ENCODE results near the gene RNU4-1.
"Not testable (repeated sequence)": the region's sequence is repeated elsewhere in the genome, so short reads cannot be mapped to it uniquely, and the experiment has no call there.

The RNU4-1 gene

DNA sequence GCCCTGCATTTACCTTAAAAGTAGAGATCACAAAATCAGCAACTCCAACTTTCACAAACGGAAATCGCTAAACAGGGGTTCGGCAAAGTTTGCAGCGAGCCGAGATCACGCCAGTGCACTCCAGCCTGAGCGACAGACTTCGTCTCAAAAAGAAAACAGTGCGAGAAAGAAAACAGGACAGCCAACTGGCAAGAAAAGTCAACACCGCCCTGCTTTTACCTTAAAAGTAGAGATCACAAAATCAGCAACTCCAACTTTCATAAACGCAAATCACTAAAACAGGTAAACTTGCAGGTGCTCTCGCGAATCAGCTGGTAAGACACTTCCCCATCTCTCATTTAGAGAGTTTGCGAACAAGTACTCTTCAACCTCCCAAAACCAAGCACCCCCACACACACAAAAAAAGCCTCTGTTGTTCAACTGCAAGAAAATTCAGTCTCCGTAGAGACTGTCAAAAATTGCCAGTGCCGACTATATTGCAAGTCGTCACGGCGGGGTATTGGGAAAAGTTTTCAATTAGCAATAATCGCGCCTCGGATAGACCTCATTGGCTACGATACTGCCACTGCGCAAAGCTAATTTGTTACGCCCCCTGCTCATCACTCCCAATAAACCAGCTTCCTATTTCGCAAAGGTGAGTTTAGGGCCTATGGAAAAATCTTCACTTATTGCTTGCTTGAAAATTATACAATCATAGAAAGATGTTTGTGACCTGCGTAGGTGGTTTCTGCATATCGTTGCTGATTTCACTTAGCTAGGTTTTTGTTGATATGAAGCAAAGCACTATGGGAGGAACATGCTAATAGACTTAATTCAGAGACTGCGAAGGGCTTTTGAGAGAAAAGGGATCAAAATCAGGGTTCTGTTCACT lies at the start of gene RNU4-1:
Gene RNU4-1, minus strand, starts transcription at position 577 of the 871 bp plus-strand sequence.
- DNase-seq (ENCODE audit: low read depth) = peak; percentile 78

DNA sequence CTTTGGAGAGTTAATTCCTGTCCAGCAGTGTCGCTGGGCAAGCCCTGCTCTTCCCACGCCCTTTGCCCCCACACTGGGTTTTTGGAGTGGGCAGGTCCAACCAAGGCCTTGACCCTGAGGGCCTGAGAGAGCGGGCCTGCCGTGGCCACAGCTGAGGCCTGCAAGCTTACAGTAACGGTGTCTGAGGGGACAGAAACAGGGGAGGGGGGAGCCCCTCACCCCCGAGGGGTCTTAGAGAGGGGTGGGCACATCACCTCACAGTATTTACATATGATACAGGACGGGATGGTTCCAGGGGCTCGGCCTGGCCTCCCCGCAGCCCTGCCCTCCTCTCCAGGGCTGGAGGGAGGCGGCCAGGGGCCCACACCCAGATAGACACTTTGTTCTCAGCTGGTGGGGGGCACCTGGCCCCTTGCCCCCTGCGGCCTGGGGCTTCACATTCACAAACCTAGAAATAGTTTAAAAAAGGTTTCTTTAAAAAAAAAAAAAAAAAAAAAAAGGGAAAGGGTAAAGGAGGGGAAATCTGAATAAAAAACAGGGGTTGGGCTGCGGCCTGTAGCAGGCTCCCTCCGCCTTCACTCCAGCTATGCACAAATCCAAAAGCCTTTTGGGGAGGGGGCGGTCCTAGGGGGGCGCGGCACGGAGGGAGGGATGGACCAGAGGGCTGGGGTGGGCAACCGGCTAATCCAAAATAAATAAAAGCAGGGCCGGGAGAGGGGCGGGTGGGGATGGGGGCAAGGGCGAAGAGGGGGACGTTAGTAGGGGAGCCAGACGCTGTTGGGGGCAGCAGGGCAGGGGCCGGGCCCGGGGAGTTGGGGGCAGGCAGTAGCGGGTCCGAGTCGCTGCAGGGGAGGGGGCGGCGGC lies 49.4 kb upstream of the RNU4-1 start:
- no peak for DNase-seq (ENCODE audit: low read depth)

DNA sequence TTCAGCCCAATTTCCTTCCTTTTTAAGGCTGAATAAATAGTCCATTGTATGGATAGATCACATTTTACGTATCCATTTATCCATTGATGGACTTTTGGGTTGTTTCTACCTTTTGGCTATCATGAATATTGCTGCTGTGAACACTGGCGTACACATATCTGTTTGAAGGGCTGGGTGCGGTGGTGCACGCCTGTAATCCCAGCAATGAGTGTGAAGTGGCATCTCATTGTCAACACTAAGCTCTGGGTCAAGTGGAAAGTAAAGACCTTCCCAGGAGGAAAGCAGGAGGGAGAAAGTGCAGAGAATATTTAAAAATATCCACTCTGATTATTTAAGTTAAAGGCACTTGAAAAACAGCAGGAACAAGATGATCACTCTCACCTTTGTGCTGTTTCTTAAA lies 46.2 kb upstream of the RNU4-1 start:
- DNase-seq (ENCODE audit: low read depth) = no peak

DNA sequence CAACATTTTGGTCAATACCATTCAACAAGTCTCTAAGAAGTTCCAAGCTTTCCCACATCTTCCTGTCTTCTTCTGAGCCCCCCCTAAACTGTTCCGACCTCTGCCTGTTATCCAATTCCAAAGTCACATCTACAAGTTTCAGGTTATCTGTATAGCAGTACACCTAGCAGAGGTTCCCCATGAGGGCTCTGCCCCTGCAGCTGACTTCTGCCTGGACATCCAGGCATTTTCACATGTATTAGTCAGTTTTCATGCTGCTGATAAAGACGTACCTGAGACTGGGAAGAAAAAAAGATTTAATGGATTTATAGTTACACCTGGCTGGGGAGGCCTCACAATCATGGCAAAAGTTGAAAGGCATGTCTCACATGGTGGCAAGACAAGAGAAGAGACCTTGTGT lies 44.7 kb upstream of the RNU4-1 start:
- DNase-seq (ENCODE audit: low read depth) = no peak

DNA sequence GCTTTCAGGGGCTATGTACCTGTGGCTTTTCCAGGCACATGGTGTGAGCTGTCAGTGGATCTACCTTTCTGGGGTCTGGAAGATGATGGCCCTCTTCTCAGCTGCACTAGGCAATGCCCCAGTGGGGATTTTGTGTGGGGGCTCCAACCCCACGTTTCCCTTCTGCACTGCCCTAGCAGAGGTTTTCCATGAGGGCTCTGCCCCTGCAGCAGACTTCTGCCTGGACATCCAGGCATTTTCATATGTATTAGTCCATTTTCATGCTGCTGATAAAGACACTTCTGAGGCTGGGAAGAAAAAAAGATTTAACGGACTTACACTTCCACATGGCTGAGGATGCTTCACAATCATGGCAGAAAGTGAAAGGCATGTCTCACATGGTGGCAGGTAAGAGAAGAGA lies 43.4 kb upstream of the RNU4-1 start:
- not testable (repeated sequence) for DNase-seq (ENCODE audit: low read depth)

DNA sequence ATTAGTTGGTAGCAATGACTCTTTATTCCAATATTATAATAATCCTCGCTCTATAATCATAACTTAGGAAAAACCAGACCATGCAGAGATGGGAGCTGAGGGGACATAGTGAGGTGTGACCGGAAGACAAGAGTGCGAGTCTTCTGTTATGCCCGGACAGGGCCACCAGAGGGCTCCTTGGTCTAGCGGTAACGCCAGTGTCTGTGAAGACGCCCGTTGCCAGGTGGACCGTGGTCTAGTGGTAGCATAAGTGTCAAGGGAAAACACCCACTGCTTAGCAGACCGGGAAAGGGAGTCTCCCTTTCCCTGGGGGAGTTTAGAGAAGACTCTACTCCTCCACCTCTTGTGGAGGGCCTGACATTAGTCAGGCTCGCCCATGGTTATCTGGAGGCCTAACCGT lies 42.4 kb upstream of the RNU4-1 start:
- not testable (repeated sequence) for DNase-seq (ENCODE audit: low read depth)

DNA sequence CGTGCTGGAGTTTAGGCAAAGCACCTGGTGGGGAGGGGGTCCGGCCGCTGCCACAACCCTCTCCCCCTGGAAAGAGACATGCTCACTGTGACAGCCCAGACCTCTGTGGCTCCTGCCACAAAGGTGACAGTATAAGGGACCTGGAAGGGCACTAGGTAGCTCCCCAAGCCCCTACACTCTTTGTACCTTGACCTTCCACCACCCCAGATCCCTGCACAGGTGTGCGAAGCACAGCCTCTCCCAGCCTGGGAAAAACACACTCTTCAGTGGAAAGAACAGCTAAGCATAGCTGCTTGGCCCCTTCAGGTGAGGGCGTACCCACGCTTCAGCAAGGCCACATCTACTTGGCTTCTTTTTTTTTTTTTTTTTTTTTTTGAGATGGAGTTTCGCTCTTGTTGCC lies 39.5 kb upstream of the RNU4-1 start:
- no peak for DNase-seq (ENCODE audit: low read depth)

DNA sequence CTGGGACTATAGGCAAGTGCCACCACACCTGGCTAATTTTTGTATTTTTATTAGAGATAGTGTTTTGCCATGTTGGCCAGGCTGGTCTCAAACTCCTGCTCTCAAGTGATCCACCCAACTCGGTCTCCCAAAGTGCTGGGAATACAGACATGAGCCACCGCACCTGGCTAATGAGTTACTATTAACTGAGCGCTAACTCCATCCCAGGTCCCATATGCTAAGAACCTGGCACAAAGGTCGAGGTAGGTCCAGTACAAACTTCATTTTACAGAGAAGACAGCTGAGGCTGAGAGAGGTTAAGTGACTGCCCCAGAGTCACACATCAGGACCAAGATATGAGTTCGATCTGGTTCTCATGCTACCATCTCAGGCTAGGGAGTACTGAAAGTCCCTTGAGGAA lies 39.0 kb upstream of the RNU4-1 start:
- no peak for DNase-seq (ENCODE audit: low read depth)

DNA sequence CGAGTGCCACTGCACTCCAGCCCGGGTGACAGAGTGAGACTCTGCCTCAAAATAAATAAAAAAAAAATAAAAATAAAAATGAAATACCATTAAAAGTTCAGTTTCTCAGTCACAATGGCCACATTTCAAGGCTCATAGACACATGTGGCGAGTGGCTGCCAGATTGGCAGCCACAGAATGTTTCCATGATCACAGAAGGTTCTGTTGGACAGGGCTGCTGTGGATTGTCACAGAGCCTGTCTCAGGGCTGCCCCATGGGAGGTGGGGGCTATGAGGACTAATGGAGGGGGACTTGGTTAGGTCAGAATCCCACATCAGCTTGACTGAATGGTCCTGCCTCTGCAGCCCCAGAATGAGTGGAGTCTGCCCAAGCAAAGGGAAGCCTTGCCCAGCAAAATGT lies 38.4 kb upstream of the RNU4-1 start:
- DNase-seq (ENCODE audit: low read depth) = no peak

DNA sequence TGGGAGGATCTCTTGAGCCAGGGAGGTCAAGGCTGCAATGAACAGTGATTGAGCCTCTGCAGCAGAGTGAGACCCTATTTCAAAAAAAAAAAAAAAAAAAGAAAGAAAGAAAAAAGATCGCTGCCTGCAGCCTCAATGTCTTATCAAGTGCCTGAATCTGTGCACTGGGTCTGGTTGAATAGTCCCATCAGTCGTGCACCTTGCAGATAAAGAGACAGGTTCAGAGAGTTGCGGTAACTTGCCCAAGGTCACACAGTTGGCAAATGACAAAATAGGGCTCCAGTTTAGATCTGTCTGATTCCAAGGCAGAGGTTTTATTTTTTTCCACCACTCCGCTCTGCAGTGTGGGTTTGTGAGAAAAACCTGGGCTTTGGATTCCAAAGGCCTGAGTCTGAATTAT lies 35.2 kb upstream of the RNU4-1 start:
- no peak for DNase-seq (ENCODE audit: low read depth)

DNA sequence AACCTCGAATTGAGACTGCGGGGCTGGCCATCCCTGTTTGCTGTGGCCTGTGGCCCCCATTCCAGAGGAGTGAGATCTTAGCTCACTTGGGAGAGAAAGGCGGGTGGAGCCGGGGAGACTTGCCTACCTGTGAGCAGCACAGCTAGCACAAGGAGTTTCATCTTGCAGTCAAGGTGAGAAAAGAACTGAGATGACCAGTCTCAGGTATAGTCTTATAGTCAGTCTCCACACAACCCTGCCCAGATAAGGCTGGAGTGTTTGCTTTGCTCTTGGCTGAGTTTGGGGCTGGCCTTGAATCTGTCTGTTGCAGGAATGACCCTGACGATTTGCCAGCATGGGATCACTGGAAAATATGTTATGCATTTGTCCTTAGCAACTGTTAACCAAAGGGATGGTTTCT lies 34.6 kb upstream of the RNU4-1 start, which contains the start of gene PLA2G1B:
Gene PLA2G1B, minus strand, starts transcription at position 187 of the 400 bp plus-strand sequence. Its CDS starts 26 bp downstream, at position 161.
- DNase-seq (ENCODE audit: low read depth) = no peak

DNA sequence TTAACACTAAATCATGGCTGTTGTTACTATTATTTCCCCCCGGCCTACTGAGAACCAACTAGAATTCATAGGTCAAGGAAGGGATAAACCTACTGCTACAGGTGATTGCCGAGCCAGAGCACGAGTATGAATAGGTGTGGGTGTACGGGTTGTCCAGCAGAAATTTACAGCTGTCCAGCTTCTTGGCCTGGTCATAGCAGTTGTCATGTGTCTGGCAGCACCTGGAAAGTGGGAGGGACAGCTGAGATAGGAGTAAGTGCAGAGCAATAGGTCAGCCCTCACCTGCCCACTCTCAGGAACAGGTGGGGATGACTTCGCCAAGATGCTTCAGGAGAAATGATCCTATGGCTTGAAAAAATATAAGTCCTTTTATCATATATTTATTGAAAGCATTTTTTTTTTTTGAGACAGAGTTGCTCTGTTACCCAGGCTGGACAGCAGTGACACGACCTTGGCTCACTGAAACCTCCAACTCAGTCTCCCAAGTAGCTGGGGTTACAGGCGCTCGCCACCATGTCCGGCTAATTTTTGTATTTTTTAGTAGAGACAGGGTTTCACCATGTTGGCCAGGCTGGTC lies 31.9 kb upstream of the RNU4-1 start:
- DNase-seq (ENCODE audit: low read depth) = no peak

DNA sequence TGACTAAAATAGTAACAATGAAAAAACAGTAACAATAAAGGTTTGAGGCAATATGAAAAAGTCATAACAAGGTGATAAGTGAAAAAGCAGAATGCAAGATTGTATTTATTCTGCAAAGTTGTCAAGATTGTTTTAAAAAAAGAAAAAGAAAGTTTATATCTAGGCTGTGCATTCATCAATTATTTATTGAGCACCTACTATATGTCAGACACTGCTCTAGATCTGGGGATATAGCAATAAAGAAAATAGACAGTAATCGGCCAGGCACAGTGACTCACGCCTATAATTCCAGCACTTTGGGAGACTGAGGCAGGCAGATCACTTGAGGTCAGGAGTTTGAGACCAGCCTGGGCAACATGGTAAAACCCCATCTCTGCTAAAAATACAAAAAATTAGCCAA lies 30.7 kb upstream of the RNU4-1 start:
- DNase-seq (ENCODE audit: low read depth) = no peak

DNA sequence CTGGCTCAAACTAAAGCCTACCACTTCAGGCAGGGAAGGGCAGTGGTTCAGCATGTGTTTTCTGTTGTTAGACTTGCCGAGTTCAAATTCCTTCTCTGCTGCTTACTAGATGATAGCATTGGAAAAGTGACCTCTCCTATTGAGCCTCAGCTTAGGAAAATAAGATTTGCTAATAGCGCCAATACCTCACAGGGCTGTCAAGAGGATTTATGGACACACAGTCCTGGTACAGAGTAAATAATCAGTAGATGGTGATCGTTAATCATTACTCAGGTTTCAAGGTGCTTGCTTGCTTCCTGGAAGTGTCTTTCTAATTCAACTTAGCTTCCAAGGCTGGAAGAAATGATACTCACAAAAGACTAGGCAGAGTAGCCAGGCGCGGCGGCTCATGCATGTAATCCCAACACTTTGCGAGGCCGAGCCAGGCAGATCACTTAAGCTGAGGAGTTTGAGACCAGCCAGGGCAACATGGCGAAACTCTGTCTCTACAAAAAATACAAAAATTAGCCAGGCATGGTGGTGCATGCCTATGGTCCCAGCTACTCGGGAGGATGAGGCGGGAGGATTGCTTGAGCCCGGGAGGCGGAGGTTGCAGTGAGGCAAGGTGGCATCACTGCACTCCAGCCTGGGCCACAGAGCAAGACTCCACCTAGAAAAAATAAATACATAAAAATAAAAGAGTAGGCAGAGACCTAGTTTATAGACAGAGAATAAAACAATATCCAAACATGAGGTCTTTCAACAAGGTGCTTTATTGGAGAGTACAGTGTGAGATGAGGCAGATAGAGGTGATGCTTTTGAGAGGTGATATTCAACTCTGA lies 28.6 kb upstream of the RNU4-1 start:
- no peak for DNase-seq (ENCODE audit: low read depth)

DNA sequence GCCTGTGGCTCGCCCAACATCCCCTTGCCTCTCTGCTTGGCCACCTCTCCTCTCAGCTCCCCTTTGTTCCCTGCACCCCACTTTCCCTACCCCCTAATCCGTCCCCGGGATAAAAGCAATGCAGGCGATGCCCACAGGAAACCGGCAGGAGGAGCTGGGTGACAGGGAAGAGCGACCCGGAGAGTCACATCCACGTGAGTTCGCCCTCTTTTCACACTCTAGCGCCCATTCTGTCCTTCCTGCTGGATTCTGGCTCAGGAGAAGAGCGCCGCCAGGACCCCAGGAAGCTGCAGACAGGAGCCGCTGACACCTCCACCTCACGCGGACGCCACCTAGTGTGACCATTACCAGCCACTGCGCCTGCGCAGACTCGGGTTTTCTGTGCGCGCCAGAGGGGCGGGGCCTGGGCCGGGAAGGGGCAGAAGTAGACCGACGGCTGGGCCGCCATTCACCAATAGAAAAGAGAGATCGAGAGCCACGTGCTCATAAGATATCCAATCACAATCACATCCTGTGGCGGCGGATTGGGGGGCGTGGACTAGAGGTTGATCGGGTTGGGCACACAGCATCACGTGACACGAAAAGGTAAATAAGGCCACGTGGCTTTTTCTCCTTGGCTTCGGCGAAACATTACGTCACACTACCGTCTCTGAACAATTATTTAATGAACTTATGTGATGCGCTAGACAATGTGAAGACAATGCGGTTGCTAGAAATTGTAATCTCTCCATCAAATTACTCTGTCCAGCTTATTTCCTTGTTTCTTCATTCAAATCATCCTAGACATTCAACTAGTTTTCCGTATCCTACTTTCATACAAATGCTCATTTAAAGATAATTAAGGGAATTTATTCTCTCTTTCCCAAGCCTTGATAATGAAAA lies 24.4 kb upstream of the RNU4-1 start:
- DNase-seq (ENCODE audit: low read depth) = peak; percentile 94

DNA sequence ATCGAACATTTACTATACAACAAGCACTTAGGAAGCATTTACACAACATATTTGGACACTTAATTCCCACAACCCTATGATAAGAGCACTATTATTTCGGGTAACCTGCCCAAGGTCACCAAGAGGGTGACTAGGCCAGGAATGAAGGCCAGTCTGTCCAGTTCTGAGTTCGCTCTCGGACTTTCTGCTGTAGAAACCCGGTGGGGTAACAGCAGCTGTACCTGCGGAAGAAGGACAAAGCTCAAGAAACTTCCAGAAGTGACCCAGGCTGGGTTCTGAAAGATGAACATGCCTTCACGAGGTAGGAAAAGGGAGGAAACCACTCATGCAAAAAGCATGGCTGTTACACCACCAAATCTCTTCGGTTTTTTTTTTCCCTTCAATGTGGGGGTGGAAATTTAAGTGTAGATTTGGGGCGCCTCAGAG lies 23.8 kb upstream of the RNU4-1 start:
- no peak for DNase-seq (ENCODE audit: low read depth)

DNA sequence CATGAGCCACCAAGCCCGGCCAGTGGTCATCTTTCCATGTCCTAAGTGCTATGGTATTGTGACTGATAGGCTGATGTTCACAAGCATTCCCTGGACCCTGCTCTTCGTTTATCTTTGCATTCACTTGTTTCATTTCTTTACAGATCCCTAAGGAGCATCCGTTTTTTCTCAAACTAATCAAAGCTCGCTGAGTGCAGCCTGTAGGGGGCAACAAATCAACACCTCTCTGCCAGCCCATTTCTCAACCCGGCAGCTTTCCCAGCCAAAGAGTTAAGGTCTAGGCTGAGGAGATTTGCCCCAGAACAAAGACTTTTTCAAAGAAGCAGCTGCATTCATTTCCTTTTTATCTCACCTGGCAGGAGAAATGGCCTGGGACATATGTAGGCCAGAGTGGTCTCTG lies 21.2 kb upstream of the RNU4-1 start:
- DNase-seq (ENCODE audit: low read depth) = no peak

DNA sequence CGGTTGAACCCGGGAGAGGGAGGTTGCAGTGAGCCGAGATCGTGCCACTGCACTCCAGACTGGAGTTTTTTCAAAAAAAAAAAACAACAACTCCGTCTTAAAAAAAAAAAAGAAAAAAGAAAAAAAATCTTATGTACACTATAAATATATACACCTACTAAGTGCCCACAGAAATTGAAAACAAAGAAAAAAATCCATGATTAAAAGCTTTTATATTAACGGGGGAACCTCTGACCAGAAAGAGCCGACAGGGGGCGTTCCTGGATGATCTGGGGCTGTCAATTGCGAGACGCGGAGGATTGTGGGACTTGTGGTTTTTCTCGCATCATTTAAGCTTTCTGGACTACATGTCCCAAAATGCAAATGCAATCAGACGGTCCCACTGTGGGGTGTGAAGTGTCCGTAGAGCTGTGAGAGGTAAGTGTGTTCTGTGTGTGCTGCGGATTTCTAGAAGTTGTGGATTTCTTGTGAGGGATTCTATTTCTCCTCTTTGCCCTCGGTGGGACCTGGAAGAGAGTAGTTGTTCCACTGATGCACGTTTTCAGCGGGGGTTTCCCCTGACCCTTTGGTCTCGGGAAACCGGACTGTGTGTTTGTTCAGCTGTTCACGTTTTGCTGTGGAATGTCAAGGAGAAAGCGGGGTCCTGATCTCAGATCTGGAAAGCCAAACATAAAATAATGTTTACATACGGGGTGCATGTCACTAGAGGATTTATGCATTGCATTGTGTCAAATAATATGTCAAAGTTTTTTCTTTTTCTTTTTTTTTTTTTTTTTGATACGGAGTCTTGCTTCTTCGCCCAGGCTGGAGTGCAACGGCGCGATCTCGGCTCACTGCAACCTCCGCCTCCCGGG lies 9.2 kb upstream of the RNU4-1 start, which contains the start of gene SIRT4:
Gene SIRT4, plus strand, starts transcription at position 360 of the 854 bp plus-strand sequence. CDS start 1,241 bp downstream, outside the sequence.
- peak; percentile 81 for DNase-seq (ENCODE audit: low read depth)

DNA sequence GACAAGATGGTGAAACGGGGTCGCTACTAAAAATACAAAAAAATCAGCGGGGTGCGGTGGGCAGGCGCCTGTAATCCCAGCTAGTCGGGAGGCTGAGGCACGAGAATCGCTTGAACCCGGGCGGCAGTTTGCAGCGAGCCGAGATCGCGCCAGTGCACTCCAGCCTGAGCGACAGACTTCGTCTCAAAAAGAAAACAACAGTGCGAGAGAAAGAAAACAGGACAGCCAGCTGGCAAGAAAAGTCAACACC lies 701 bp downstream of the RNU4-1 start:
- no peak for DNase-seq (ENCODE audit: low read depth)
